K562 treated with DMSO at 1 percent for 24 hours (cell line): ENCODE measurements around the gene BRIP1. TPM values are rescaled to one million over a fixed set of nuclear protein-coding genes. Genes with fewer than 3 reads are reported as not detected.

Experiments used
- total RNA-seq: library from RNA; unstranded; fragments of 300-600 nt; gene quantifications from 2 replicates; pipeline ENCODE4 v1.2.3, GENCODE V29; 2022; ENCODE audit warnings: low read depth; ENCODE audit not compliant: insufficient read depth

The BRIP1 gene
- 4.1 and 4.8 TPM in 2 replicates for total RNA-seq

DNA sequence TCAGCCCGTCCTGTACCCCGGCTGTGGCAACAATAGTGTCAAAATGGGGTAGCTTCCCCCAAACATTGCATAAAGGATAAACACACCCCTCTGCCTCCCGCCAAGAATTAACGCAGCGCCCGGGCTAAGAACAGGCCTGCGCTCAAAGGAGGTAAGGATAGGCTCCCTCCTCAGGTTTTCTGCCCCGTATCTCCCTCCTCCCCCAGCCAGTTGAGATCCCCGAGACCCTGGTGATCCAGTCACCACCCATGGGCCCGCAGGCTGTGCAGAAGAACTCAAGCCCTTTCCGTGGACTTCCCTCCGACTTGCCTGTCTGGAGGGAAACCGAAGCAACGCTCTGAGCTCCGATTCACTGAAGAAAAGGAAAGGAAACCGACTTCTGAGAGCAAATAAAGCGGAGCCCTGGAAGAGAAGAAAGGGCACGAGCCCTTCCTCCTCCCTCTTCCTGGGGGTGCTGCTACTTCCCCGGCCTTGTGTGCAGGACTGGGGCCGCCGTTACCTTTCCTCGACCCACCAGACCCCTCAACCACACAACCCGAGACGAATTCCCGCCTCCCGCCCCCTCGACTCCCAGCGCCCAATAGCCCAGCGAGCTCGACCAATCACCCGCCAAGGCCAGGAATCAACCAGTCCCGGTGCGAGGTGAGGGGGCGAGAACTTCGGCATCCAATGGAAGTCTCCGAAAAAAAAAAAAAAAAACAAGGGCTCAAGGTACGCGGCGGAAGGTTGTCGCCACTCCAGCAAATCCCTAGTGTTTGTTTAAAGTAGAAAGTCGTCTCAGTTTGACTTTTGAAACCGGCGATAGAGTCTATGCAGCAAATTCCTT is at the start of gene BRIP1:
Gene BRIP1, minus strand, starts transcription at position 554 of the 826 bp plus-strand sequence. CDS start 1,989 bp downstream, outside the sequence.

Other genes starting within 250 kb of the BRIP1 start
- 6.3 and 7.6 TPM in 2 replicates for gene INTS2, start 64.5 kb upstream of the BRIP1 start, total RNA-seq
- 7.6 and 8.6 TPM in 2 replicates for gene MED13, start 201.8 kb upstream of the BRIP1 start, total RNA-seq